Ascending aorta (tissue), 2 donors: ENCODE data around the gene GPR25. TPM values are rescaled to one million over a fixed set of nuclear protein-coding genes. Genes with fewer than 3 reads are reported as not detected.

Experiments
- DNase-seq, 2 donors: peaks; one replicate each; pipeline ENCODE4 v3.0.0-alpha.2; 2019; ENCODE audit warnings: low spot score in 2 of 2
- H3K27ac ChIP-seq, 2 donors: fragments of 200-600 bp; sonication (generic); one replicate each; pipeline ENCODE4 v1.5.1; 2016 to 2017; ENCODE audit warnings: mild to moderate bottlenecking in 1 of 2
- H3K27me3 ChIP-seq: fragments of 200-600 bp; sonication (generic); one replicate; pipeline ENCODE4 v1.5.1; 2017
- H3K36me3 ChIP-seq, 2 donors: fragments of 200-600 bp; sonication (generic); one replicate each; pipeline ENCODE4 v1.5.1; 2016
- H3K4me1 ChIP-seq, 2 donors: fragments of 200-600 bp; sonication (generic); one replicate each; pipeline ENCODE4 v1.5.1; 2016 to 2017; ENCODE audit warnings: mild to moderate bottlenecking in 1 of 2
- H3K4me3 ChIP-seq, 2 donors: fragments of 200-600 bp; sonication (generic); one replicate each; pipeline ENCODE4 v1.5.1; 2016 to 2017; ENCODE audit warnings: mild to moderate bottlenecking in 1 of 2
- H3K9me3 ChIP-seq, 2 donors: fragments of 200-600 bp; sonication (generic); one replicate each; pipeline ENCODE4 v1.5.1; 2016
- CTCF ChIP-seq, 3 experiments: fragments of 200-600 bp in 2 of 3; fragments of 450-650 bp in 1 of 3; sonication (generic) in 2 of 3; IDR thresholded peaks; one replicate each; pipeline ENCODE4 v1.5.1; 2016 to 2019; ENCODE audit warnings: antibody characterized with exemption in 3 of 3, mild to moderate bottlenecking in 1 of 3, moderate library complexity in 1 of 3
- intact Hi-C: fragments of 100-400 bp; cut with DNase I; formaldehyde crosslinking; loops from one replicate; pipeline ENCODE4 v1.15.1; 2023
- total RNA-seq: library from RNA; depleted of rRNA; stranded (reverse); fragments of >200 nt; gene quantifications from one replicate; pipeline ENCODE4 v1.1.0, GENCODE V29; 2016

GPR25 gene
- total RNA-seq, 1 donor from 2014 or later, result not detected

GRCh38 chr1:200880212-200880611 lies 7.4 kb downstream of the GPR25 start:
- Histone ChIP-seq H3K4me3 (no peak overlapping the region), H3K27ac (no peak overlapping the region), H3K36me3 (no peaks in the 10 kb centered on the region), H3K27me3 (no peaks in the 10 kb centered on the region), H3K4me1 (no peaks in the 10 kb centered on the region), H3K9me3 (no peaks in the 10 kb centered on the region)
- DNase-seq, result peak in 1 of 2 donors; percentile 8
- intact Hi-C loops, result no loop called here
- no peak for TF ChIP-seq CTCF (IDR thresholded peaks at IDR 0.05)

- TF ChIP-seq CTCF (IDR thresholded peaks at IDR 0.05), result no peak
- Histone ChIP-seq H3K4me1 (no peaks in the 10 kb centered on the region), H3K4me3 (no peak overlapping the region), H3K27me3 (no peaks in the 10 kb centered on the region), H3K27ac (no peak overlapping the region), H3K9me3 (no peaks in the 10 kb centered on the region), H3K36me3 (no peaks in the 10 kb centered on the region)
- DNase-seq, result no peak
- intact Hi-C loops, result no loop called here
These were observed 10.3 kb downstream of the GPR25 start for GRCh38 chr1:200883118-200883517.

GRCh38 chr1:200885623-200886402 lies 13.0 kb downstream of the GPR25 start:
- H3K27me3 ChIP-seq, result no peaks in the 10 kb centered on the region
- no peaks in the 10 kb centered on the region for H3K4me1 ChIP-seq
- intact Hi-C loops, result no loop called here
- H3K4me3 ChIP-seq, result no peak overlapping the region
- no peaks in the 10 kb centered on the region for H3K36me3 ChIP-seq
- DNase-seq, result no peak
- H3K9me3 ChIP-seq, result no peaks in the 10 kb centered on the region
- H3K27ac ChIP-seq, result no peak overlapping the region
- TF ChIP-seq CTCF (IDR thresholded peaks at IDR 0.05), result no peak

GRCh38 chr1:200886594-200886993 lies 13.8 kb downstream of the GPR25 start:
- peaks cover 0 to 6% of the 10 kb centered on the region in 2 donors for H3K4me1 ChIP-seq
- no peaks in the 10 kb centered on the region for H3K36me3 ChIP-seq
- no peak overlapping the region for H3K27ac ChIP-seq
- no peaks in the 10 kb centered on the region for H3K27me3 ChIP-seq
- no peak for DNase-seq
- no peak overlapping the region for H3K4me3 ChIP-seq
- intact Hi-C loops, result no loop called here
- H3K9me3 ChIP-seq, result no peaks in the 10 kb centered on the region
- TF ChIP-seq CTCF (IDR thresholded peaks at IDR 0.05), result no peak

GRCh38 chr1:200887036-200887435 lies 14.3 kb downstream of the GPR25 start:
- Histone ChIP-seq H3K4me1 (peaks cover 0 to 7% of the 10 kb centered on the region in 2 donors), H3K4me3 (no peak overlapping the region), H3K27ac (no peak overlapping the region), H3K27me3 (no peaks in the 10 kb centered on the region), H3K36me3 (no peaks in the 10 kb centered on the region), H3K9me3 (no peaks in the 10 kb centered on the region)
- no peak for DNase-seq
- no peak for TF ChIP-seq CTCF (IDR thresholded peaks at IDR 0.05)
- intact Hi-C loops, result no loop called here
